ENCODE data around the gene GPC1.

- TF ChIP-seq CTCF (IDR thresholded peaks at IDR 0.05), result no peak
- no peak for TF ChIP-seq EZH2 (IDR thresholded peaks at IDR 0.05; ENCODE audit: borderline replicate concordance, insufficient read depth, low read depth, low read length, poor library complexity, severe bottlenecking)
These were observed 10.2 kb upstream of the GPC1 start for GRCh38 chr2:240425236-240425615.
